Measurements from ENCODE around the gene EMILIN2. TPM values are rescaled to one million over a fixed set of nuclear protein-coding genes. Genes with fewer than 3 reads are reported as not detected.

Gene EMILIN2
- total RNA-seq, 4 donors from 2014 or later, result 17.9 to 29.9 (median 22.2) TPM

DNA sequence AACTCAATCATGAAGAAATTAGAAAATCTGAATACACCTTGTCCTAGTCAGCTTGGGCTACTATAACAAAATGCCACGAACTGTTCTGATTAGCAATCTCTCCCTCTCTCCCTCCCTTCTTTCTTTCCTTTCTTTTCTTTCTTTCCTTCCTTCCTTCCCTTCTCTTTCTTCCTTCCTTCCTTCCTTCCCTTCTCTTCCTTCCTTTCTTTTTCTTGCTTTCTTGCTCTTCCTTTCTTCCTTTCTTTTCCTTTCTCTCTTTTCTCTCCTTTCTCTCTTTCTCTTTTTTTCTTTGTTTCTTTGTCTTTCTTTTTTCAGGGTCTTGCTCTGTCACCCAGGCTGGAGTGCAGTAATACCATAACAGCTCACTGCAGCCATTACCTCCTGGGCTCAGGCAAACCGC lies 23.6 kb upstream of the EMILIN2 start:
- DNase-seq, result no peak
- no peak overlapping the region for H3K27ac ChIP-seq
- TF ChIP-seq POLR2A (IDR thresholded peaks at IDR 0.05) (no peak), CTCF (IDR thresholded peaks at IDR 0.05) (no peak)
- H3K9me3 ChIP-seq, result no peaks in the 10 kb centered on the region
- intact Hi-C loops (cut with DNase I), result no loop called here
- 66 to 88% methylated on average over 2 of the region's 2 CpGs for WGBS, 2 donors
- H3K4me1 ChIP-seq, result no peaks in the 10 kb centered on the region
- no peaks in the 10 kb centered on the region for H3K36me3 ChIP-seq
- H3K27me3 ChIP-seq, result no peaks in the 10 kb centered on the region
- no peak overlapping the region for H3K4me3 ChIP-seq (replicated peaks in 1 of 3)

DNA sequence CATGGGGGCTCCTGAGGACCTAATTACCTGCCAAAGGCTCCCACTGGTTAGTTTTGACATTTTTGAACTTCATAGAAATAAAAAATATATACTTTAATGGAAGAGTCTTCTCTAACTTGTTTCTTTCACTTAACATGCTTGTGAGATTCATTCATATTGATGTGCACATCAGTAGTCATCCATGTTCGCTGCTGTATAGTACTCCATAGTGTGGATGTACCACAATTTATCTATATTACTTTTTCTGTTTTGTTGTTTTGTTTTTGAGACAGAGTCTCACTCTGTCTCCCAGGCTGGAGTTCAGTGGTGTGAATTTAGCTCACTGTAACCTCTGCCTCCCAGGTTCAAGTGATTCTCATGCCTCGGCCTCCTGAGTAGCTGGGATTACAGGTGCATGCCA lies 22.8 kb upstream of the EMILIN2 start:
- no peak for TF ChIP-seq POLR2A (IDR thresholded peaks at IDR 0.05)
- TF ChIP-seq CTCF (IDR thresholded peaks at IDR 0.05), result no peak
- intact Hi-C loops (cut with DNase I), result no loop called here
- Histone ChIP-seq H3K27me3 (no peaks in the 10 kb centered on the region), H3K27ac (no peak overlapping the region), H3K36me3 (no peaks in the 10 kb centered on the region), H3K4me1 (no peaks in the 10 kb centered on the region), H3K4me3 (replicated peaks in 1 of 3) (no peak overlapping the region), H3K9me3 (no peaks in the 10 kb centered on the region)
- DNase-seq, result no peak
- WGBS, 2 donors, result 95 to 98% methylated on average over 2 of the region's 2 CpGs

DNA sequence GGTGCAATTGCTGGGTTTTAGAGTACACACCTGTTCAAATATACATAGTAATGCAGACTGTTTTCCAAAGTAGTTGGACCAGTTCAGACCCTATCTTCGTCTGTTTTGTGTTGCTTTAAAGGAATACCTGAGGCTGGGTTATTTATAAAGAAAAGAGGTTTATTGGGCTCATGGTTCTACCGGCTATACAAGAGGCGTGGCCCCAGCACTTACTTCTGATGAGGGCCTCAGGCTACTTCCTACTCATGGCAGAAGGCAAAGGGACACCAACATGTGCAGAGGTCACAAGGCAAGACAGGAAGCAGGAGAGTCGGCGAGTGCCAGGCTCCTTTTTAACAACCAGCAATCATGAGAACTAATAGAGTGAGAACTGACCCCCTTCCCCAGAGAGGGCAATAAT lies 21.9 kb upstream of the EMILIN2 start:
- no peak for DNase-seq
- WGBS, 2 donors, result 86 to 87% methylated on average over 5 of the region's 5 CpGs
- Histone ChIP-seq H3K27me3 (no peaks in the 10 kb centered on the region), H3K9me3 (no peaks in the 10 kb centered on the region), H3K27ac (no peak overlapping the region), H3K4me3 (replicated peaks in 1 of 3) (no peak overlapping the region), H3K36me3 (no peaks in the 10 kb centered on the region), H3K4me1 (no peaks in the 10 kb centered on the region)
- TF ChIP-seq CTCF (IDR thresholded peaks at IDR 0.05) (no peak), POLR2A (IDR thresholded peaks at IDR 0.05) (no peak)
- intact Hi-C loops (cut with DNase I), result no loop called here

GRCh38 chr18:2825613-2826175 lies 21.1 kb upstream of the EMILIN2 start:
- Histone ChIP-seq H3K36me3 (no peaks in the 10 kb centered on the region), H3K4me3 (replicated peaks in 1 of 3) (no peak overlapping the region), H3K4me1 (no peaks in the 10 kb centered on the region), H3K9me3 (no peaks in the 10 kb centered on the region), H3K27ac (no peak overlapping the region), H3K27me3 (no peaks in the 10 kb centered on the region)
- WGBS, 2 donors, result 82% methylated on average over 3 of the region's 3 CpGs
- intact Hi-C loops (cut with DNase I), result no loop called here
- TF ChIP-seq CTCF (IDR thresholded peaks at IDR 0.05), result no peak
- TF ChIP-seq POLR2A (IDR thresholded peaks at IDR 0.05), result no peak
- no peak for DNase-seq

DNA sequence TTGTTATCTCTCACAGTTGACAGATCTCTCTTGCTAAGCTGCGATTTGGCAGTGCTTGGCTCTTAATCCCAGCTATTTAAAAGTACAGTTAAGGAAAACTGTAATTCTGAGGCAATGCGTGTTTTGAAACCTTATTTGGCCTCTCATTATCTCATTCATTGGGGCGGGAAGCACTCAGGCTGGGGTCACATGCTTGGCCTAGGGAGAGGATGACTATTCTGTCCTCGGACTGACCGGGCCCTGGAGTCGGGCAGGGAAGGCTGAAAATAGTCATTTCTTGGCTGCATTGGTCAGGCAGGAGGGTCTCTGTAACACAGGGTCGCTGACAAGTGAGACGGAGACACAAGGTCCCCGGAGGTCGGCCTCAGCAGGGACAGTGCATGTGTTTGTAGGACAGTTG lies 20.2 kb upstream of the EMILIN2 start:
- Histone ChIP-seq H3K27me3 (no peaks in the 10 kb centered on the region), H3K27ac (no peak overlapping the region), H3K4me1 (no peaks in the 10 kb centered on the region), H3K4me3 (replicated peaks in 1 of 3) (no peak overlapping the region), H3K9me3 (no peaks in the 10 kb centered on the region), H3K36me3 (no peaks in the 10 kb centered on the region)
- DNase-seq, result no peak
- intact Hi-C loops (cut with DNase I), result no loop called here
- TF ChIP-seq CTCF (IDR thresholded peaks at IDR 0.05), result no peak
- no peak for TF ChIP-seq POLR2A (IDR thresholded peaks at IDR 0.05)
- WGBS, 2 donors, result 69 to 72% methylated on average over 10 of the region's 10 CpGs

Data from thyroid gland (tissue), 4 donors.